ENCODE data around the gene NUDCD3.
A peak's percentile ranks its signal among the peaks of the same experiment; 100 is the strongest.

NUDCD3 gene

GRCh38 chr7:44471850-44472249 is 18.6 kb downstream of the NUDCD3 start:
- H3K27me3 ChIP-seq (replicated peaks) = no peaks in the 10 kb centered on the region
- peaks cover 6% of the 10 kb centered on the region for H3K36me3 ChIP-seq (replicated peaks)
- DNase-seq = no peak
- no peak overlapping the region for H3K27ac ChIP-seq
- in situ Hi-C loops (cut with HindIII; ENCODE audit: low pct_ligation_motif_present, low sequenced_read_pairs) = no loop called here
- TF ChIP-seq CTCF (IDR thresholded peaks at IDR 0.05; ENCODE audit: low read depth, low read length, missing control alignments) = no peak
- H3K4me3 ChIP-seq (ENCODE audit: low read depth, low read length) = no peak overlapping the region

GRCh38 chr7:44471436-44471835 is 19.0 kb downstream of the NUDCD3 start:
- peaks cover 5% of the 10 kb centered on the region for H3K36me3 ChIP-seq (replicated peaks)
- no peak overlapping the region for H3K27ac ChIP-seq
- no peak for TF ChIP-seq CTCF (IDR thresholded peaks at IDR 0.05; ENCODE audit: low read depth, low read length, missing control alignments)
- H3K4me3 ChIP-seq (ENCODE audit: low read depth, low read length) = no peak overlapping the region
- DNase-seq = no peak
- H3K27me3 ChIP-seq (replicated peaks) = no peaks in the 10 kb centered on the region
- in situ Hi-C loops (cut with HindIII; ENCODE audit: low pct_ligation_motif_present, low sequenced_read_pairs) = no loop called here

- Histone ChIP-seq H3K36me3 (replicated peaks) (no peaks in the 10 kb centered on the region), H3K27ac (no peak overlapping the region), H3K4me3 (ENCODE audit: low read depth, low read length) (no peak overlapping the region), H3K27me3 (replicated peaks) (no peaks in the 10 kb centered on the region)
- DNase-seq = no peak
- in situ Hi-C loops (cut with HindIII; ENCODE audit: low pct_ligation_motif_present, low sequenced_read_pairs) = no loop called here
- no peak for TF ChIP-seq CTCF (IDR thresholded peaks at IDR 0.05; ENCODE audit: low read depth, low read length, missing control alignments)
Observed at GRCh38 chr7:44470628-44471245, 19.7 kb downstream of the NUDCD3 start.

- peak; percentile 83 for DNase-seq
- no peaks in the 10 kb centered on the region for H3K27me3 ChIP-seq (replicated peaks)
- in situ Hi-C loops (cut with HindIII; ENCODE audit: low pct_ligation_motif_present, low sequenced_read_pairs) = no loop called here
- no peak overlapping the region for H3K27ac ChIP-seq
- H3K36me3 ChIP-seq (replicated peaks) = no peaks in the 10 kb centered on the region
- no peak overlapping the region for H3K4me3 ChIP-seq (ENCODE audit: low read depth, low read length)
- no peak for TF ChIP-seq CTCF (IDR thresholded peaks at IDR 0.05; ENCODE audit: low read depth, low read length, missing control alignments)
Observed at GRCh38 chr7:44470135-44470479, 20.4 kb downstream of the NUDCD3 start.

- Histone ChIP-seq H3K4me3 (ENCODE audit: low read depth, low read length) (no peak overlapping the region), H3K36me3 (replicated peaks) (no peaks in the 10 kb centered on the region)
- in situ Hi-C loops (cut with HindIII; ENCODE audit: low pct_ligation_motif_present, low sequenced_read_pairs) = no loop called here
Observed at GRCh38 chr7:44469461-44470134, 20.9 kb downstream of the NUDCD3 start.

More at GRCh38 chr7:44469461-44470134, 20.9 kb downstream of the NUDCD3 start:
- H3K27me3 ChIP-seq (replicated peaks) = no peaks in the 10 kb centered on the region
- DNase-seq = no peak
- no peak for TF ChIP-seq CTCF (IDR thresholded peaks at IDR 0.05; ENCODE audit: low read depth, low read length, missing control alignments)
- H3K27ac ChIP-seq = no peak overlapping the region
